Muscle of leg (tissue), 11 donors: Measurements from ENCODE around the gene PLCE1. TPM values are rescaled to one million over a fixed set of nuclear protein-coding genes. Genes with fewer than 3 reads are reported as not detected.
A peak's percentile ranks its signal among the peaks of the same experiment; 100 is the strongest.

Source experiments
- DNase-seq: peaks from one replicate; pipeline ENCODE4 v3.0.0; 2013
- H3K27ac ChIP-seq: one replicate; pipeline ENCODE4 v1.5.1; 2013; ENCODE audit warnings: mild to moderate bottlenecking, low read length, control low read depth
- H3K27me3 ChIP-seq: one replicate; pipeline ENCODE4 v1.6.1; 2013; ENCODE audit warnings: low read length; ENCODE audit not compliant: control insufficient read depth, insufficient read depth
- H3K36me3 ChIP-seq: one replicate; pipeline ENCODE4 v1.6.1; 2013; ENCODE audit warnings: low read length; ENCODE audit not compliant: control insufficient read depth, insufficient read depth
- H3K4me1 ChIP-seq: one replicate; pipeline ENCODE4 v1.6.1; 2013; ENCODE audit warnings: low read length; ENCODE audit not compliant: control insufficient read depth, insufficient read depth
- H3K4me3 ChIP-seq: one replicate; pipeline ENCODE4 v1.5.1; 2013; ENCODE audit warnings: low read length, control low read depth
- H3K9me3 ChIP-seq: replicated peaks from 2 replicates; pipeline ENCODE4 v1.6.1; 2013; ENCODE audit warnings: low read depth, low read length; ENCODE audit not compliant: control insufficient read depth
- WGBS: methylation state at CpG from one replicate; pipeline ENCODE4 v1.1.5; 2013; ENCODE audit warnings: missing lambda C conversion rate; ENCODE audit not compliant: insufficient coverage; 5-methylcytosine and 5-hydroxymethylcytosine counted together
- polyA plus RNA-seq, 8 donors: library from polyadenylated mRNA; unstranded; fragments of 120-200 nt; gene quantifications; one replicate each; pipeline versions ENCODE4 v1.2.1 to v1.2.3, GENCODE V29; 2013; ENCODE audit warnings: inconsistent platforms in 1 of 8, low replicate concordance in 1 of 8; ENCODE audit not compliant: insufficient read length in 8 of 8, insufficient read depth in 1 of 8
- total RNA-seq: library from RNA; stranded (reverse); fragments of 120-200 nt; gene quantifications from one replicate; pipeline ENCODE4 v1.2.4, GENCODE V29; 2013

The PLCE1 gene
- total and polyA plus RNA-seq, 9 donors, result 31.4 to 46.3 (median 36.0) TPM

DNA sequence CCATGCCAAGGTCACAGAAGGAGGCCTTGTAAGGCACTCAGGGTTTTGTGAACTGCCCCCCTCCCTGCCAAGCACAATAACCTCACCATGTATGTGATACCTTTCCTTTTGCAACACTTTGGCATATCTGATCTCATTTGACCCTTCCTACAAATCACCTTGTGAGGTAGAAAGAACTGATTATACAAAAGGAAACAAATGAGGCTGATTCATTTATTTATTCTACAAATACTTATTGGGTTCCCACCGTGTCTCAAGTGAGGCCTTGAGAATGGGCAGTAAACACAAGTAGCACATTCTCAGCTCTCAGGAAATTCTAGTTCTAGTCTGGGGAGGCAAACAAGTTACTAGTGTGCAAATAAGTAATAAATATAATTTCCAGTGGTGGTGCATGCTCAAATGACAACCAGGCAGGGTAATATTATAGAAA is 19.6 kb downstream of the PLCE1 start:
- WGBS, result no CpG with 5 or more reads among the region's 1 CpG
- DNase-seq, result no peak
- no peak overlapping the region for H3K27ac ChIP-seq

DNA sequence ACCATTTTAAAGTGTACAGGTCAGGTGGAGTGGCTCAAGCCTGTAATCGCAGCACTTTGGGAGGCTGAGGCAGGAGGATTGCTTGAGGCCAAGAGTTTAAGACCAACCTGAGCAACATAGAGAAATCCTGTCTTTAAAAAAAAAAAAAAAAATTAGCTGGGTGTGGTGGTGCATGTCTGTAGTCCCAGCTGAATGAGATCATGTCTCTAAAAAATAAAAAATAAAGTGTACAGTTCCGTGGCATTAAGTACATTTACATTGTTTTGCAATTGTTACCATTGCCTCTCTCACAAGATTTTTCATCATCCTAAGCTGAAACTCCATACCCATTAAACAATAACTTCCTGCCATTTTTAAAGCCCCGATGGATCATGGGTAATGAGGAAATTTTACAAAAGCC is 20.6 kb downstream of the PLCE1 start:
- peaks cover 17% of the 10 kb centered on the region for H3K4me1 ChIP-seq
- peaks cover 2% of the 10 kb centered on the region for H3K9me3 ChIP-seq
- no peak for DNase-seq
- peaks cover 7% of the 10 kb centered on the region for H3K36me3 ChIP-seq
- peak overlapping the region; percentile 1 for H3K27ac ChIP-seq
- H3K4me3 ChIP-seq, result no peak overlapping the region
- no peaks in the 10 kb centered on the region for H3K27me3 ChIP-seq
- WGBS, result no CpG with 5 or more reads among the region's 3 CpGs

More for the DNA sequence above, 19.6 kb downstream of the PLCE1 start:
- H3K36me3 ChIP-seq, result peaks cover 16% of the 10 kb centered on the region
- no peaks in the 10 kb centered on the region for H3K27me3 ChIP-seq
- no peak overlapping the region for H3K4me3 ChIP-seq
- H3K4me1 ChIP-seq, result peaks cover 17% of the 10 kb centered on the region
- peaks cover 2% of the 10 kb centered on the region for H3K9me3 ChIP-seq

DNA sequence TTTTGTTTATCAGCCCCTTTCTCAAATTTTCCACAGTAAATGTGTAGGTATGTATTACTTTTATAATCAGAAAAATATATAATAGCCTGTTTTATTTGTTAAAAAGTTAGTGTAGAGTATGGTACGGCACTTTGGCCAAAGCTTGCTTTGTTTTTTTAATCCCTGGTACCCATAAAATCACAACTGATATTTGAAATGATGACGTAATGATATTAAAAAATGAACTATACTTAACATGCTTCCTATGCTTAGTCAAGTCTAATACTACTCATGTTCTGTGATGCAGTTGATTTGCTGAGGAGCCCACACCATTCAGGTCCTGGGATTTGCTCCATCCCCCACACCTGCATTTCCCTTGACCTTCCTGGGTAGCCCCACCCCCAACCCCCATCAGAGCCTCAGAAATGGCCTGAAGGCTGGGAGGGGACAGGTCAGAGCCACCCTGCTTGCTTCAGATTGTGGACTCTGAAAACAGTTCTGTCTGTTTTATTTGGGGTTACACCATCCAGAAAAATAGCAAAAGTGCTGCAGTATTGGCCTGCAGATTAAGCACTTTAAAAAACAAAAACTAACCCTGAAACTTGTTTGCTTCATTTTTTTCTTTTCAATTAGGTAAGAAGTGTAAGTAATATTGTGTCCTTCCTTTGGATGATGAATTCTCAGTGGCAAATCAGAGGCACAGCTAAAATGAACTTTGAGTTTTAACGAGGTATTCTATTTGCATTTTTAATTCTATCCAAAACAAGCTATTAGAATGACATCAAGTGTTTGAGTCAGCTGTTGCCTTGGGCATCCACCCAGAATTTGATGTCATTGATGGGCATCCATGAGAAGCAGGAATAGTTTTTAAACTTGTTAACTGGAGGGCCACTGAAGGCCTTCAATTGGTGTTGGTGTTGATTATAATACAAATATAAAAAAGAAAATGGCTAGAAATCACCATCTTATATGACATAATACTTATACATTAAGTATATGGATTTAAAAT is 23.3 kb downstream of the PLCE1 start:
- Histone ChIP-seq H3K4me3 (no peak overlapping the region), H3K27me3 (no peaks in the 10 kb centered on the region), H3K36me3 (no peaks in the 10 kb centered on the region), H3K27ac (peak overlapping the region; percentile 49), H3K4me1 (peaks cover 14% of the 10 kb centered on the region), H3K9me3 (no peaks in the 10 kb centered on the region)
- no CpG with 5 or more reads among the region's 3 CpGs for WGBS
- DNase-seq, result peak; percentile 69

DNA sequence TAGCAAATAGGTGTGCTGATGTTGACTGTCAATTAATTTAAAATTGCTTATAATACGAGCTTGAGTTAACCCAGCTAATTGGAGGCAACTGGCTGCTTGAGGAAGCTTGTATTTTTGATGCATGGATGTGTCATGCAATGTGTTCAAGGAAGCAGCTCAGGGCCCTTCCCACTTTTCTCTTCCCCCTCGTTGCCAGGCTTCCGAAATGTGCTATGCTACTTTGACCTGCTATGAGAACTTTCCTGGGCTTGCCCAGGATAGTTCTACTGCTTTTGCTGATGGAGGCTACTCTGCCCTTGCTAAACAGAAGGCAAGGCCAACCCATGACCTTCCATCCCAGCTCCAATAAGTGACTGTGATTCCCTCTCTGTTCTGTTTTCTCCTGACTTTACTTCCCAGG is 24.4 kb downstream of the PLCE1 start:
- Histone ChIP-seq H3K4me3 (no peak overlapping the region), H3K27ac (no peak overlapping the region), H3K27me3 (no peaks in the 10 kb centered on the region), H3K4me1 (peaks cover 10% of the 10 kb centered on the region), H3K9me3 (no peaks in the 10 kb centered on the region), H3K36me3 (no peaks in the 10 kb centered on the region)
- DNase-seq, result no peak
- 60% methylated on average over 2 of the region's 3 CpGs for WGBS

DNA sequence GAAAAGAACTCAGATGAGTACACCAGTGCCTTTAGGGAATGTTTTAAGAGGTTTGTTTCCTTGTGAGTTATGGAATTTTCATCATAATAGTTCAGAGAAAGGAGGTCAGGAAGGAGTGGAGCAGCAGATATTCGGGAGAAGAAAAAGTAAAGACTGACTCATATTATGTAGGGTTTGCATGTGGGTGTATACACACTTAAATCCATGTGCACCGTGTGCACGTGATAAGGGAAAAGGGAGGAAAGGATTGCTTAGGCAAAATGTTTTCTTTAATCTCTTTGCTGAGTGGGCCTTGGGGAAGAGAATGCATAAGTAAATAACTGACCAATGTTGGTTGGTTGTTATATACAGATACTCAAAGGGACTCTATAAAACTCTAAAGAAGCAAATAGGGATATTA is 30.2 kb downstream of the PLCE1 start:
- Histone ChIP-seq H3K36me3 (peaks cover 5% of the 10 kb centered on the region), H3K9me3 (peaks cover 19% of the 10 kb centered on the region), H3K27ac (no peak overlapping the region), H3K27me3 (no peaks in the 10 kb centered on the region), H3K4me1 (no peaks in the 10 kb centered on the region), H3K4me3 (no peak overlapping the region)
- DNase-seq, result peak; percentile 47
- WGBS, result no CpG with 5 or more reads among the region's 3 CpGs

DNA sequence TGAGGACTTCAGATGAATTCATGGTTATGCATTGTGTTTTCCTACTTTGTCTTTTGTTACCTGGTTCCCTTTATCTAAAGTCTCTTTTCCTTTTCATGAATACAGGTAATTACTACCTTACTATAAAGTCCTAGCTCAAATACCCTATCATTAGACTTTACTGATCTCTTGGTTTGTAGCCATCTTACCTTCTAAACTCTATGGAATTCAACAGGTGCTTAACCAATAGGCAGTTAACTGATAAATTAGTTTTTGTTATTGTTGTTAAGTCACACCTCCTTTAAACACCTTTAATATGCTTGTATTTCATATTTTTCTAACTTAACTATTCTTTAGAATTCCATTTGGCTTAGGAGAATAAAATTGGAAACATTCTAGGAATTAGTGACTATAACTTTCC is 30.7 kb downstream of the PLCE1 start:
- Histone ChIP-seq H3K27me3 (no peaks in the 10 kb centered on the region), H3K9me3 (peaks cover 22% of the 10 kb centered on the region), H3K27ac (no peak overlapping the region), H3K36me3 (peaks cover 5% of the 10 kb centered on the region), H3K4me1 (no peaks in the 10 kb centered on the region), H3K4me3 (no peak overlapping the region)
- no peak for DNase-seq

DNA sequence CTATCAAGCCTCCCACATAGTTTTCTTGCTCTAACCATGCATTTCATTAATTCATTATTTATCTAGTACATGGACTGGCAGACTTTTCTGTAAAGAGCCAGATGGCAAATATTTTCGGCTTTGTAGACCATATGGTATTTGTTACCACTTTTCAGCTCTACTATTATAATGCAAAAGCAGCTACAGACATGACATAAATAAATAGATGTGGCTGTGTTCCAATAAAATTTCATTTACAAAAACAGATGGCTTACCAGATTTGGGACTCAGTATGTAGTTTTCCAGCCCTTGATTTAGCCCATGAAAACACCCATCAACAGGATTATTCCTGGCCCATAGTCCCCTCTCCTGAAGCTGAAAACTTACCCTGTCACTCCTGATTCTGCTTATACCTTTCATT is 32.1 kb downstream of the PLCE1 start:
- WGBS, result no CpG with 5 or more reads among the region's 1 CpG
- no peaks in the 10 kb centered on the region for H3K27me3 ChIP-seq
- H3K4me3 ChIP-seq, result no peak overlapping the region
- no peak overlapping the region for H3K27ac ChIP-seq
- no peak for DNase-seq
- H3K9me3 ChIP-seq, result peaks cover 32% of the 10 kb centered on the region
- no peaks in the 10 kb centered on the region for H3K4me1 ChIP-seq
- peaks cover 5% of the 10 kb centered on the region for H3K36me3 ChIP-seq

DNA sequence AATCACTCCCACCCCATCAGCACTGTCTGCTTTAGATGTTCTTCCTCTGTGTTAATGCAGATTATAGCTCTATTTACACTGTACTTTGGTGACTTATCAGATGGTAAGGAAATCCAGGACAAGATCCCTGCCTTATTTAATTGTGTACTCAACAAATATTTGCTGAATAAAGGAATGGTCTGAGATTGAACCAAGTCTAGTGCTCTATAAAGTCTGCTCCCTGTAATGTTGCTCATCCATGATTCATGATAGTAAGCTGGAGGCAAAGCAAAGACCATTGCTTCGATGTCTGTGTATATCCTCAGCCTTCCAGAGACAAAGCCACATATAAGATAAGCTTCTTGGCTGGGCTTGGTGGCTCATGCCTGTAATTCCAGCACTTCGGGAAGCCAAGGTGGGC is 33.5 kb downstream of the PLCE1 start:
- H3K36me3 ChIP-seq, result peaks cover 14% of the 10 kb centered on the region
- no peaks in the 10 kb centered on the region for H3K27me3 ChIP-seq
- peaks cover 34% of the 10 kb centered on the region for H3K9me3 ChIP-seq
- H3K4me3 ChIP-seq, result no peak overlapping the region
- DNase-seq, result no peak
- 86% methylated on average over 1 of the region's 2 CpGs for WGBS
- no peak overlapping the region for H3K27ac ChIP-seq
- H3K4me1 ChIP-seq, result no peaks in the 10 kb centered on the region

DNA sequence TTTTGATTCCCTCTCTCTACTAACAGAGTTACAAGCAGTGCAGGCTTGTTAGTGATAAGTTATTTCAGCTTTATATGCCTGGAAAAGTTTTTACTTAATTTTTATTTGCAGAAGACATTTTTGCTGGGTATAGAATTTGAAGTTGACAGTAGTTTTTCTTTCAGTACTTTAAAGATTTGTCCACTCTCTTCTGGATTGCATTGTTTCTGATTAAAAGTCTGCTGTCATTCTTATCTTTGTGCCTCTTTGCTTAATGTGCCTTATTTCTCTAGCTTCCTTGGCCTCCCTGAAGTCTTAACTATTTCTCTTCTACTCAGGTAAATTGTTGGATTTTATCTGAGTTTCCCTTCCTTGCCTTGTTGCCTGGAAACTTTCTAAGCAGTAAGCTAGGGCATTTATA is 36.2 kb downstream of the PLCE1 start:
- Histone ChIP-seq H3K9me3 (peaks cover 34% of the 10 kb centered on the region), H3K4me3 (no peak overlapping the region), H3K4me1 (no peaks in the 10 kb centered on the region)

DNA sequence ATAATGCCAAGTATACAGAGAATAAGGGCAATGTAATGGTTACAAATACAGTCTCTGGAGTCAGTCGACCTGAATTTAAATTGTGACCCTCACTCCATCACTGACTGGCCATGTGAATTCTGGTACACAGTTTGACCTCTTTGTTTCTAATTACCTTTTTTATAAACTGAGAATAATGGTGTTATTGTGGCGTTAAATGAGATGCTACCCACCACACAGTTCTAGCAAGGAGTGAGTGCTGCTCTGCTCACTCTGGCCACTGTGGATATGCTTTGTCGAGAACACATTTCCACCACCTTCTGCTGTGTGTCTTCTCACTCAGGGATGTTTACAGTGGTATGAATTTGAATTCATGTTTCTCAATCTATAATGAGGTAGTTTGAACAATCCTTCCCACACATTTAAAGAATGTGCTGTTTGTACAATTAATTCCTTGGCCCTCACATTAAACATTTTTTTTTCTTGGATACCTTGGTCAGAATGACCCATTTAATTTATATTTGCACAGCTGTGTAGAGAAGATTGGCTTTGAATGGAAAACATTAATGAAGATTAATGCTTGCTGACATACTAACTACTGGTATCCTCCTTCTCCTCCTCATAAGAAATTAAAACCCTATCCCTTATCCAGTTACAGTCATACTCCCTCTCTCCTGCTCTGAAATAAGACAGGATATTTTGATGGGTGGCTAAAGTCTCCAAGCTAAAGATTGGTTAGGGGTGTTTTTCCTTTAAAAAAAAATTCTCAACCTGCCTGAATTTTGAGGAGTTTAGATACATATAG is 42.4 kb downstream of the PLCE1 start:
- peaks cover 12% of the 10 kb centered on the region for H3K36me3 ChIP-seq
- H3K27me3 ChIP-seq, result no peaks in the 10 kb centered on the region
- peaks cover 14% of the 10 kb centered on the region for H3K4me1 ChIP-seq
- H3K27ac ChIP-seq, result no peak overlapping the region
- no peak for DNase-seq
- H3K4me3 ChIP-seq, result no peak overlapping the region
- no peaks in the 10 kb centered on the region for H3K9me3 ChIP-seq
- no CpG with 5 or more reads among the region's 3 CpGs for WGBS

More for the DNA sequence above, 36.2 kb downstream of the PLCE1 start:
- Histone ChIP-seq H3K27me3 (no peaks in the 10 kb centered on the region), H3K36me3 (peaks cover 14% of the 10 kb centered on the region), H3K27ac (no peak overlapping the region)
- no peak for DNase-seq
